DOHH2 (cell line): ENCODE measurements around the gene ROBO1.

ENCODE experiments used
- EZH2phosphoT487 ChIP-seq: fragments of 200-600 bp; sonication (generic); IDR thresholded peaks from 2 replicates; pipeline ENCODE4 v1.6.1; 2017; ENCODE audit warnings: borderline replicate concordance, mild to moderate bottlenecking, antibody characterized with exemption, low read length, moderate library complexity, mixed read lengths
- TF ChIP-seq, protein P1 (sequence below): fragments of 200-600 bp; sonication (generic); IDR thresholded peaks from one replicate; pipeline ENCODE4 v1.5.1; 2014; ENCODE audit warnings: antibody characterized with exemption, mild to moderate bottlenecking, low read depth, low read length; ENCODE audit not compliant: poor library complexity, severe bottlenecking

GRCh38 chr3:78665101-78665500 is 1102.7 kb downstream of the ROBO1 start:
- TF ChIP-seq, protein P1, sequence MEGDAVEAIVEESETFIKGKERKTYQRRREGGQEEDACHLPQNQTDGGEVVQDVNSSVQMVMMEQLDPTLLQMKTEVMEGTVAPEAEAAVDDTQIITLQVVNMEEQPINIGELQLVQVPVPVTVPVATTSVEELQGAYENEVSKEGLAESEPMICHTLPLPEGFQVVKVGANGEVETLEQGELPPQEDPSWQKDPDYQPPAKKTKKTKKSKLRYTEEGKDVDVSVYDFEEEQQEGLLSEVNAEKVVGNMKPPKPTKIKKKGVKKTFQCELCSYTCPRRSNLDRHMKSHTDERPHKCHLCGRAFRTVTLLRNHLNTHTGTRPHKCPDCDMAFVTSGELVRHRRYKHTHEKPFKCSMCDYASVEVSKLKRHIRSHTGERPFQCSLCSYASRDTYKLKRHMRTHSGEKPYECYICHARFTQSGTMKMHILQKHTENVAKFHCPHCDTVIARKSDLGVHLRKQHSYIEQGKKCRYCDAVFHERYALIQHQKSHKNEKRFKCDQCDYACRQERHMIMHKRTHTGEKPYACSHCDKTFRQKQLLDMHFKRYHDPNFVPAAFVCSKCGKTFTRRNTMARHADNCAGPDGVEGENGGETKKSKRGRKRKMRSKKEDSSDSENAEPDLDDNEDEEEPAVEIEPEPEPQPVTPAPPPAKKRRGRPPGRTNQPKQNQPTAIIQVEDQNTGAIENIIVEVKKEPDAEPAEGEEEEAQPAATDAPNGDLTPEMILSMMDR = no peak
- TF ChIP-seq EZH2phosphoT487 = no peak
